ENCODE measurements around the gene TMEM9. TPM values are rescaled to one million over a fixed set of nuclear protein-coding genes. Genes with fewer than 3 reads are reported as not detected.

TMEM9 gene
- polyA plus RNA-seq, 3 donors = 13.6 to 43.6 (median 22.4) TPM

DNA sequence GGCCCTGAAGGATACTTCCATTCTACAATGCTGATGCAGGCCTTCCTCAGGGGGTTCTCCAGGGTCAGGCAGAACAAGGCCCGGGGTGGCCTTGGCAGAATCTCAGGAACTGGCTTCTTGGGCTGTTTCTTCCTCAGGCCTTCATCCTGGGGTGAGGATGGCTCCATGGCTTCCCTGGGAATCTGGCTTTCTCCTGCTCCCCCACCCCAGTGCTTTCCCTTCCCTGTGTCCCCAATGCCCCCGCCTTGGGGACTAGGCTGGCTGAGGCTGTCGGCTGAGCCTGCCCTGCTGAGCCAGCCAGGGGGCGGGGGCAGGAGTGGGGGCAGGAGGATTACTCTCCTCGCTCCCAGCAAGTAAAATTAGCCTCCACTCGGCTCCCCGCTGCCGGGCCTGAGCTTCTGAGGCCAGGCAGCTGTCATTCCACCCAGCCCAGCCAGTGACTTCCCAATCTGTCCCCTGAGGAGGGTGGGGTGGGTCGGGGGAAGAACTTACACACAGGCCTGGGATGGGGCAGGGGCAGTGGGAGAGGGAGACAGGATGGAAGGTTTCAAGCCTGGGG, 42.0 kb downstream of the TMEM9 start, which contains the start of gene CACNA1S:
CACNA1S (minus strand) TSS at position 254 of the 559 bp plus-strand sequence; CDS start at position 167, 87 bp downstream.
- WGBS (ENCODE audit: insufficient coverage) = 100% methylated on average over 1 of the region's 9 CpGs
- peaks cover 0 to 5% (median 0%) of the 10 kb centered on the region in 7 donors for H3K9me3 Mint-ChIP-seq
- intact Hi-C loops (cut with micrococcal nuclease) = loop anchor here in 1 of 2 donors (10.0 kb wide), 1 partner anchor 137 kb away; no protein-coding TSS in a partner anchor
- peaks cover 32 to 44% (median 40%) of the 10 kb centered on the region in 3 donors for H3K27me3 Mint-ChIP-seq (ENCODE audit: low read depth in 3 of 3)
- Histone ChIP-seq H3K79me2 (ENCODE audit: insufficient read depth, low read length) (no peaks in the 10 kb centered on the region), H3K4me3 (replicated peaks in 1 of 3; ENCODE audit: low read depth in 2 of 3, low read length in 3 of 3) (no peak within 1 kb of the TSS), H2AFZ (ENCODE audit: insufficient read depth, low read depth, low read length, poor library complexity, severe bottlenecking) (no peak within 1 kb of the TSS), H3K36me3 (replicated peaks in 1 of 2; ENCODE audit: control insufficient read depth in 1 of 2, insufficient read depth in 2 of 2, low read length in 2 of 2) (no peaks in the 10 kb centered on the region), H3K9me3 (replicated peaks in 1 of 2; ENCODE audit: control insufficient read depth in 1 of 2, insufficient read depth in 1 of 2, low read length in 2 of 2) (no peaks in the 10 kb centered on the region), H3K27me3 (ENCODE audit: control insufficient read depth in 2 of 2, insufficient read depth in 2 of 2, low read length in 2 of 2) (peaks cover 5 to 36% of the 10 kb centered on the region in 2 donors), H4K20me1 (ENCODE audit: insufficient read depth, low read length) (no peaks in the 10 kb centered on the region), H3K4me2 (replicated peaks; ENCODE audit: extremely low read depth, low read length, poor library complexity, severe bottlenecking) (no peak within 1 kb of the TSS), H3K27ac (ENCODE audit: low read depth in 1 of 2, low read length in 2 of 2) (no peak within 1 kb of the TSS), H3K4me1 (ENCODE audit: control insufficient read depth in 1 of 2, insufficient read depth in 2 of 2, low read length in 2 of 2) (peaks cover 6 to 14% of the 10 kb centered on the region in 2 donors), H3K9ac (ENCODE audit: insufficient read depth, low read length, poor library complexity, severe bottlenecking) (no peak within 1 kb of the TSS)
- no peaks in the 10 kb centered on the region for H3K36me3 Mint-ChIP-seq
- TF ChIP-seq, protein P1, sequence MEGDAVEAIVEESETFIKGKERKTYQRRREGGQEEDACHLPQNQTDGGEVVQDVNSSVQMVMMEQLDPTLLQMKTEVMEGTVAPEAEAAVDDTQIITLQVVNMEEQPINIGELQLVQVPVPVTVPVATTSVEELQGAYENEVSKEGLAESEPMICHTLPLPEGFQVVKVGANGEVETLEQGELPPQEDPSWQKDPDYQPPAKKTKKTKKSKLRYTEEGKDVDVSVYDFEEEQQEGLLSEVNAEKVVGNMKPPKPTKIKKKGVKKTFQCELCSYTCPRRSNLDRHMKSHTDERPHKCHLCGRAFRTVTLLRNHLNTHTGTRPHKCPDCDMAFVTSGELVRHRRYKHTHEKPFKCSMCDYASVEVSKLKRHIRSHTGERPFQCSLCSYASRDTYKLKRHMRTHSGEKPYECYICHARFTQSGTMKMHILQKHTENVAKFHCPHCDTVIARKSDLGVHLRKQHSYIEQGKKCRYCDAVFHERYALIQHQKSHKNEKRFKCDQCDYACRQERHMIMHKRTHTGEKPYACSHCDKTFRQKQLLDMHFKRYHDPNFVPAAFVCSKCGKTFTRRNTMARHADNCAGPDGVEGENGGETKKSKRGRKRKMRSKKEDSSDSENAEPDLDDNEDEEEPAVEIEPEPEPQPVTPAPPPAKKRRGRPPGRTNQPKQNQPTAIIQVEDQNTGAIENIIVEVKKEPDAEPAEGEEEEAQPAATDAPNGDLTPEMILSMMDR (IDR thresholded peaks at IDR 0.05) = no peak
- no peak for DNase-seq
- H3K4me1 Mint-ChIP-seq = peaks cover 8% of the 10 kb centered on the region
- H3K27ac Mint-ChIP-seq = no peak within 1 kb of the TSS
- peak within 1 kb of the TSS in 1 of 2 donors; percentile 63 for H3K4me3 Mint-ChIP-seq

DNA sequence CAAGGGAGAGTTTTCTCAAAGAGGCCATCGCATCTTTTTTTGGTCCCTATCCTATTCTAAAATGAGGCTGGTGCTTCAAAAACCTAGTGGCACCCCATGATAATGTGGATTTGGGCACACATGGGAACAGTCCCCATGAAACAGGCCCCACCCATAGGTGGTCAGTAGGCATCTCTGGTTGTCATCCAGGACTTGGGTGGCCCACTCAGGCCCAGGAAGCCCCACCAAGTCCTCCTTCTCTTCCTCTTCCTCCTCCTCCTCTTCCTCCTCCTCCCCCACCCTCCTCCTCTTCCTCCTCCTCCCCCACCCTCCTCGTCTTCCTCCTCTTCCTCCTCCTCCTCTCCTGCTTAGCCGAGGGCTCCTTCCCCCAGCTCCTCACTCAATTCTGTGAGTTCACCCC, 42.6 kb downstream of the TMEM9 start:
- no peak overlapping the region for H3K27ac ChIP-seq (ENCODE audit: low read depth in 1 of 2, low read length in 2 of 2)
- no peaks in the 10 kb centered on the region for H4K20me1 ChIP-seq (ENCODE audit: insufficient read depth, low read length)
- H2AFZ ChIP-seq (ENCODE audit: insufficient read depth, low read depth, low read length, poor library complexity, severe bottlenecking) = no peak overlapping the region
- no peak overlapping the region for H3K4me3 ChIP-seq (replicated peaks in 1 of 3; ENCODE audit: low read depth in 2 of 3, low read length in 3 of 3)
- H3K27me3 ChIP-seq (ENCODE audit: control insufficient read depth in 2 of 2, insufficient read depth in 2 of 2, low read length in 2 of 2) = peaks cover 5 to 36% of the 10 kb centered on the region in 2 donors
- H3K4me1 ChIP-seq (ENCODE audit: control insufficient read depth in 1 of 2, insufficient read depth in 2 of 2, low read length in 2 of 2) = peaks cover 6 to 14% of the 10 kb centered on the region in 2 donors
- intact Hi-C loops (cut with micrococcal nuclease) = loop anchor here in 1 of 2 donors (10.0 kb wide), 1 partner anchor 137 kb away; no protein-coding TSS in a partner anchor
- H3K9me3 Mint-ChIP-seq = peaks cover 0 to 5% (median 0%) of the 10 kb centered on the region in 7 donors
- H3K9ac ChIP-seq (ENCODE audit: insufficient read depth, low read length, poor library complexity, severe bottlenecking) = no peak overlapping the region
- H3K27ac Mint-ChIP-seq = no peak overlapping the region
- WGBS (ENCODE audit: insufficient coverage) = 83% methylated on average over 1 of the region's 3 CpGs
- peaks cover 32 to 41% (median 35%) of the 10 kb centered on the region in 3 donors for H3K27me3 Mint-ChIP-seq (ENCODE audit: low read depth in 3 of 3)
- no peaks in the 10 kb centered on the region for H3K9me3 ChIP-seq (replicated peaks in 1 of 2; ENCODE audit: control insufficient read depth in 1 of 2, insufficient read depth in 1 of 2, low read length in 2 of 2)
- H3K4me1 Mint-ChIP-seq = peaks cover 8% of the 10 kb centered on the region
- H3K36me3 Mint-ChIP-seq = no peaks in the 10 kb centered on the region
- no peak overlapping the region for H3K4me3 Mint-ChIP-seq
- H3K79me2 ChIP-seq (ENCODE audit: insufficient read depth, low read length) = no peaks in the 10 kb centered on the region
- DNase-seq = no peak
- TF ChIP-seq, protein P1 (IDR thresholded peaks at IDR 0.05) = no peak
- no peaks in the 10 kb centered on the region for H3K36me3 ChIP-seq (replicated peaks in 1 of 2; ENCODE audit: control insufficient read depth in 1 of 2, insufficient read depth in 2 of 2, low read length in 2 of 2)
- no peak overlapping the region for H3K4me2 ChIP-seq (replicated peaks; ENCODE audit: extremely low read depth, low read length, poor library complexity, severe bottlenecking)
